ENCODE results near the gene ATP11B.
"Not testable (repeated sequence)": the region's sequence is repeated elsewhere in the genome, so short reads cannot be mapped to it uniquely, and the experiment has no call there.

ATP11B gene

DNA sequence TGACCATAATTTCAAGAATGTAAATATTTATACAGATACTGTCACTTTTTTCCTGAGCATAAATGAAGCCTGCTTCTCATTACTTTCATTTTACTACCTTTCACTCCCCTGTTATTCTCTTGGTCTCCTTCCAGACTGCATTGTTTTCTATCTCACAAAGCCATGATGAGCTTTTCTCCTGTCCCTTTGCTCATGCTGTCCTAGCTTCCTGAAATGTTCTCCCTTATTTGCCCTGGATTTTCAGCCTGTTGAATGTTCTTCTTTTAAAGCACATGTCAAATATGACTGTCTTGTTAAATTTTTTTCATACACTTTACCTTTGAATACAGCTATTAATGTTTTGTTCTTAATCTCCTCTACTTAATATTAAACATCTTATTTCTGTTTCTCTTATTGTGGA lies 31.7 kb downstream of the ATP11B start:
- DNase-seq (ENCODE audit: low read depth, low spot score) = no peak

DNA sequence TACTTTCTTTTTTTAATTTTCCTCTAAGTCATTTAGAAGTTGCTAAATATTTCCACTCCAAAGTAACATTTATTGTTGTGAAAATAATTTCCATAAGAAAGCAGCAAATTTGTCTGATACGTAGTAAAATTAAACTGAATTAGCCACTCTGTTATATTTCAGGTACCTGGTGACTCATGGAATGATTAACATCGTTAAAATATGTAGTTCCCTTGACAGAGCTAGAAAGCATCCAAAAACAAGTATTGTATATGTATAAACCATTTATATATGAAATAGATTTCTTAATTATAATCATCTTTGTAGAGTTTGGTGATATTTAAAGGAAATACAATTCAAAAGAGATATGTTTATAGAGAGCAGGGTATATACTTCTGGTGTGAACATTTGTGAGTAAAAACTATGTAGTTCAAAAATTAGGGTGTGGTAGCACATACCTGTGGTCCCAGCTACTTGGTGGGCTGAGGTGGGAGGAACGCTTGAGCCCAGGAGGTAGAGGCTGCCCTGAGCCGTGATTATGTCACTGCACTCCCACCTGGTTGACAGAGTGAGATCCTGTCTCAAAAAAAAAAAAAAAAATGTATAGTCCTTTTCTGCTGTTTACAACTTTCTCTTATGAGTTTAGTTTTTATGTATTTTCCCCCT lies 36.6 kb downstream of the ATP11B start:
- DNase-seq (ENCODE audit: low read depth, low spot score) = no peak

DNA sequence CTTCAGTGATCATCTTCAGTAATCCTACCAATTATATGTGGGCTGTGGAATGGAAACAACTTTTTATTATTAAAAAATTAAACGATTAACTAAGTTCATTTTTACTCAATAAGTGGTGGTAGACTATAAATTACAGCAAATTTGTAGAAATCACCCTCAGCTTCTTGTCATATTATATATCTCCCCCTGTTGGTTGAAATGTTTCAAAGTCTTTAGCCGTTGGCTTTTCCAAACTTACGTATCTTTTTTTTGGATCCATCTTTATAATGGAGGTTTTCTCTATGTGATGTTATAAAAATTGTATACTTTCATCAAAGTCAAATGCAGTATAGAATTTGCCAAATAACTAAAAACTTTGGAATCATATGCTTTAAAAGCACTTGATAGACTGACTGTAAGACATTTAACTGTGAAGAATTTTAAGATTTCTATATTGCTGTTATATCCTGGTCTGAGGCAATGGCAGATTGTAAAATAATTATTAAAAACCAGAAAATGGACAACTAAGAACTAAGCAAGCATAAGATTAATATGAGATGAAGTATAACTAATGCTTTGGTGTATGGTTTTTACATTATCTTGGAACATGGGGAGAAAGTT lies 44.7 kb downstream of the ATP11B start:
- no peak for DNase-seq (ENCODE audit: low read depth, low spot score)

DNA sequence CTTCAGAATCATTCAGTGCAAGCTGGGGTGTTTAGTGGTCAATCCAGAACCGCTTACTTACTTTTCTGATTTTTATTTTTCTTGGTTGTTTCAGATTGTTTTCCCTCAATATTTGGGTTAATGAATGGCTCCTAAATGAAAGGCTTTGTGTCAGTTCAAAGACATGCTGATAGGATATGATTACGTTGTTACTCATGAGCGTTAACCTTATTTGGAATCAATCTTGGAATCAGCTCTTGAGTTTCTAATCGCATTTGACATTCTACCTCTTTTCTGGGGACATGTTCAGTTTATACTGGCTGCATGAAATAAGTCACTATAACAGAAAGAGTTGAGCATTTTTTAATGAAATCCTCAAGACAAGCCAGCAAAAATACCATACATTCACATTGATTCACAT lies 50.2 kb downstream of the ATP11B start:
- no peak for DNase-seq (ENCODE audit: low read depth, low spot score)

DNA sequence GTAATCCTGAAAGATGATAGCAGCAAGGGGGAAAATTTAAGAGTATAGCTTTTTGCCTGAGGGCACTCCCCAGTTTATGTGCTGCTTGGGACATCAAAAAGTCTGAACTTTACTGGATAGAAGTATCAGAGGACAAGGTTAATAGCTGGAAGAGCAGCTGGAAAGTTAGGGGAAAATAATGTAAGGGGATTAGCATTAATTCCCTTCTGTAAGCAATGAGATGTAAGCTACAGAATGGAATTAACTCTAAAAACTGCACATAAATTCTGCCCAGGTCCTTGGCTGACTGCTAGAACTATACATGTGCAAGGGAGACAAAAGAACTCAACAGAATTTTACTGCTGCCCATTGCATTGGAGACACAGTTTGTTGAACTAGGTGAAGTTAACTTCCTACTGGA lies 55.6 kb downstream of the ATP11B start:
- DNase-seq (ENCODE audit: low read depth, low spot score) = no peak

DNA sequence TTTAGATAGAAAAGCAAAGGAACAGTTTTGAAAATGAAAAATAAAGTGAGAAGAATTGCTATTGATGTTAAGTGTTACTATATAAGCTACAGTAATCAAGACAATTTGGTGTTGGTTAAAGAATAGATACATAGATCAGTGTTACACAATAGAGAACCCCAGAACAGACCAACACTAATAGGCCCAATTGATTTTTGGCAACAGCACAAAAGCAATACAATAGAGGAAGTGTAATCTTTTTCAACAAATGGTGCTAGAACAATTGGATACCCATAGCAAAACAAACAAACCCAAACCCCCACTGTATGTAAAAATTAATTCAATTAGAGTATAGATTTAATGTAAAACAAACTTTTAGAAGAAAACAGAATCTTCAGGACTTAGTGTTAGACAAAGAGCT lies 61.8 kb downstream of the ATP11B start:
- DNase-seq (ENCODE audit: low read depth, low spot score) = no peak

DNA sequence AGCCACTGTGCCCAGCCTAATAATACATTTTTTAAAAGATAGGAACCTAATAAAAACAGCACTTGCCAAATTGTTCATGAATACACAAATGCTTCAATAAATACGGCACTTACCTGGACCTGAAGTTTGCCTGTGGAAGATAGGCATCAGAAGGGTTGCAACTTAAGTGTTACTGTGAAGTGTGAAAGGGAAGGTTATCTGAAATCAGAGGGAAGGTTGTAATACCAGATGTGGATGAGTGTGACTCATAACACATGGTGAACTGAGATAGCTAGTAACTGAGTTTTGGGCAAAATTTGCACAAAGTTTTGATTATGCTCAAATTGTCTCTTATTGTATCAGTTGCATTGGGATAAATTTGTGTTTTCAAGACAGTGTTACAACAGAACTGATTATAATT lies 68.0 kb downstream of the ATP11B start:
- no peak for DNase-seq (ENCODE audit: low read depth, low spot score)

DNA sequence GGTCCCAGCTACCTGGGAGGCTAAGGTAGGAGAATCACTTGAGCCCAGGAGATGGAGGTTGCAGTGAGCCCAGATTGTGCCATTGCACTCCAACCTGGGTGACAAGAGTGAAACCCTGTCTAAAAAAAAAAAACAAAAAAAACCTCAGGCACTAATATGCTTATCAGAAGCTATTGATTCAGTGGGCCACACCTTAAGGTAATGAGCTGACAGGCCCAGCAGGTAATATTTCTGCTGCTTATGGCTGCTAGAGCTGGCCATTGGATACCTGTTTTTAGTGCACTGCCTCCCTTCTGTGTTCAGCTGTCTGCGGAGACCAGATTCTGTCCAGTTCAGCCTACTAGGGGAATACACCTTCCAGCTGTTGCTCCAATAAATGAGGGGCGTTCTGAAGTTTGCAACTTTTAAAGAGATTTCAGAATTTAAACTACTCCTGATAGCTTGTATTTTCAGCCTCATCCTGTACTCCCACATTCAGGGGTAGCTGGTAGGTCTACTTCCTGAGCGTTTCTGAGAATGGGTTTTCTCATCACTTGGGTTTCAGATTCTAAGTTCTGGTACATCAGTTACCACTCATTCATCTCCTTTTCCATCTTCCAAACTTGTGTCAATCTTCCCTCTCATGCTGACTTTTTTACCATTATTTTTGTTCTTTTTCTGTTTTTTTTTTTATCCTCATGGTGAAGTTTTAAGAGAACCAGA lies 69.0 kb downstream of the ATP11B start:
- DNase-seq (ENCODE audit: low read depth, low spot score) = no peak

DNA sequence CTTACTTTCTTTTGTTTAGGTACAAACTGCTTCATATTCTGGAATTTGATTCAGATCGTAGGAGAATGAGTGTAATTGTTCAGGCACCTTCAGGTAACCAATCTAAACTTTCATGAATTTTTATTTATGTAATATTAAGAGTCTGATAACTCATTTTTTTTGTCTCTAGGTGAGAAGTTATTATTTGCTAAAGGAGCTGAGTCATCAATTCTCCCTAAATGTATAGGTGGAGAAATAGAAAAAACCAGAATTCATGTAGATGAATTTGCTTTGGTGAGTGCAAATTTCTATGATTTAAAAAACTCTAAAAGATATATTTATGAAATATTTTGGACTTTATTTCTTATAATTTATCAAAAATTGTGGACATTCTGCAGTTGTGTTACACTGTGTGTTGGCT lies 75.8 kb downstream of the ATP11B start:
- DNase-seq (ENCODE audit: low read depth, low spot score) = no peak

DNA sequence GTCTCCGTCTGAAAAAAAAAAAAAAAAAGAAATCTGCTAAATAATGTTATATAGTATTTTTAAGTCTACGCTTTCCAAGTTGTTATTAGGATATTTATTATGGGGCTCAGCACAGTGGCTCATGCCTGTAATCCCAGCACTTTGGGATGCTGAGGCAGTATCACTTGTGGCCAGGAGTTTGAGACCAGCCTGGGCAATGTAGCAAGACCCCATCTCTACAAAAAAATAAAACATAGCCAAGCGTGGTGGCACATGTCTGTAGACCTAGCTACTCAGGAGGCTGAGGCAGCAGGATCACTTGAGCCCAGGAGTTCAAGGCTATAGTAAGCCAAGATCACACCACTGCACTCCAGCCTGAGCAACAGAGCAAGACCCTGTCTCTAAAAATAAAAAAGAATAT lies 77.6 kb downstream of the ATP11B start:
- not testable (repeated sequence) for DNase-seq (ENCODE audit: low read depth, low spot score)

DNA sequence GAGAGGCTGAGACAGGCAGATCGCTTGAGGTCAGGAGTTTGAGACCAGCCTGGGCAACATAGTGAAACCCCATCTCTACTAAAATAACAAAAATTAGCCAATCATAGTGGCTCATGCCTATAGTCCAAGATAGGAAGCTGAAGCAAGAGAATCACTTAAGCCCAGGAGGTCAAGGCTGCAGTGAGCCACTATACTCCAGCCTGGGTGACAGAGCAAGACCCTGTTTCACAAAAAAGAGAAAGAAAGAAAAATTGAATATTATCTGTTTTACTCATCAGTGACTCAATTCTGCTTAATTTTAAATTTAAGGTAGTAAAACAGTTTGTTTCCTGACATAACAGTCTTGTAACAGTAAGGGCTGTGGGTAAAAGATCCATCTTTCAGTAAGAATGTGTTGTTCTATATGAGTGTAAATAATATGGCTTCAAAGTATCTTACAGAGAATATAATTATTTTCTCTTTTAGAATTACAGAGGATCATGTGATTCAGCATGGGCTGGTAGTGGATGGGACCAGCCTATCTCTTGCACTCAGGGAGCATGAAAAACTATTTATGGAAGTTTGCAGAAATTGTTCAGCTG lies 85.8 kb downstream of the ATP11B start:
- DNase-seq (ENCODE audit: low read depth, low spot score) = no peak

DNA sequence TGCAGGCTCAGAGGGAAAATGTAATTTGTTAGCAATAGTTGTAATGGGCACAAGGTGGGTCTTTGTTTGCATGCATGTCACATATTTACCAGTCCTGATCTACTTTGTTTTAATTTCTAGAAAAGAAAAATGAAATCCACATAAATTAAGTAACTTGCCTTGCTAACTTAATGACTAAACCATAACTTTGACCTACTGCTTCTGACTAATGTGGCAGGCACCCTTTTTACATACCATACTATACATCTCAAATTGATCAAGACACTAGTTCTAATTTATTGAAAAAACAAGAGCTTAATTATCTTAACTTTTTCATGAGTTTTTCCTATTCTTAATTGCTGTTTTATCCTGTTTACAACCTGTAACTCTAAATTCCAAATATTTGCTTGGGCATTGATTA lies 93.2 kb downstream of the ATP11B start:
- DNase-seq (ENCODE audit: low read depth, low spot score) = no peak

DNA sequence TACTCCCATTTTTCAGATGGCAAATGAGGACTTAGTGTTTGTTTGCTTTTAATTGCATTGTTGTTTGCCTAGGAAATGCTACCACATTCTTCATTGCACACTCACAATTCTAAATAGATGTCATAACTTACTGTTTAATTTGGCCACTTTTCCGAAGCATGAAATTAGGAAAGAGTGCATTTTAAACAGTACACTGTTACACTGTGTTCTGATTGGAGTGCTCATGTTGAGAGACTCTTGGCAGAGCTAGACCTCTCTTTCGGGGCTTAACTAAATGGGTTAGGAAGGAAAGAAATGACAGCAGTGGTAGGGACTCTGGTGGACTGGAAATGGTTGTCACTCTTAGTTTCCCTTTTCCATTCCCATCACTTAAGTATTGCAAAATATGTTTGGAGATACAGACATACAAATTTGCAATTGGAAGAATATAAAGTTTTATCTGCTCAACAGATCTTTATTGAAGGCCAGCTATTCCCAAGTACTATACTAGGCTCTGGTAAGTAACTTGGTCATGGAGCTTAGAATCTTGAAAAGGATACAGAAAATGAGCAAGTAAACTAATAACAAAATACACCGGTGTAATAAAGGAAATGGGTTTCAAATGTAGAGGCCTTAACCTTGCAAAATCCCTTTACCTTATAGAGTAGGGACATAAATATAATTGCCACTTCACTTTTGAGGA lies 96.8 kb downstream of the ATP11B start:
- DNase-seq (ENCODE audit: low read depth, low spot score) = no peak

DNA sequence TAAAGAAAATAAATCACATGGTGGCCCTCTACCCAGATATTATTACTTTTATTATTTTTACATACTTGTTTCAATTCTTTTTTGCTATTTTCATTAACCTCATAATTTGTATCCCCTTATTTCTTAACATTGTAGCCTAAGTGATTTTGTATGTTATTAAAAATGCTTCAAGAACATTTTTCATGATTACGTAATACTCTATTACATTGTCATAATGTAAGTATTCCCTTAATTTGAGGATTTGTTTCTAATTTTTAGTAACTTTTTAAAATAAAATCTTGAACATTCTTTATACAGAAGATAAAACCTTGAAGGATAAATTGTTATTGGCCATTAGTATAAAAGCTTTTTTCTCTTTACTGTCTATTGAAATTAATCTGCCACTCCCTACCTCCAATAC lies 98.1 kb downstream of the ATP11B start:
- no peak for DNase-seq (ENCODE audit: low read depth, low spot score)

DNA sequence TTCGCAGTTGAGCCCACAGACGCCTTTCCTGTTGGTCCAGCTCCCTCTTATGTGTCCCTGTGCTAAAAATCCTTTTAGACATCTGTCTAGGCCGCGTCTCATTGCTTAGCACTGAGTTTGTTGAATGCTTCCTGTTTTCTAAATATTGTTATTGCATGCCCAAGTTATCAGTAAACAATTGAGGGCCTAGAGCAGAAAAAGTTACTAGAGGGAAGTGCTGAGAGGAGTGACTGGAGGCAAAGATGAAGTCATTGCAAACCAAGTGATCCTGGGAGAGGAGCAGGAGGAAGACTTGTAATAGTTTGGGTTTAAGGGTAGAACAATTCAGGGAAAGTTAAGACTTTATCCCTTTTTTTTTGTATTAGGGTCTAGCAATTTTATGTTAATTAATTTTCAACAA lies 98.9 kb downstream of the ATP11B start:
- no peak for DNase-seq (ENCODE audit: low read depth, low spot score)

DNA sequence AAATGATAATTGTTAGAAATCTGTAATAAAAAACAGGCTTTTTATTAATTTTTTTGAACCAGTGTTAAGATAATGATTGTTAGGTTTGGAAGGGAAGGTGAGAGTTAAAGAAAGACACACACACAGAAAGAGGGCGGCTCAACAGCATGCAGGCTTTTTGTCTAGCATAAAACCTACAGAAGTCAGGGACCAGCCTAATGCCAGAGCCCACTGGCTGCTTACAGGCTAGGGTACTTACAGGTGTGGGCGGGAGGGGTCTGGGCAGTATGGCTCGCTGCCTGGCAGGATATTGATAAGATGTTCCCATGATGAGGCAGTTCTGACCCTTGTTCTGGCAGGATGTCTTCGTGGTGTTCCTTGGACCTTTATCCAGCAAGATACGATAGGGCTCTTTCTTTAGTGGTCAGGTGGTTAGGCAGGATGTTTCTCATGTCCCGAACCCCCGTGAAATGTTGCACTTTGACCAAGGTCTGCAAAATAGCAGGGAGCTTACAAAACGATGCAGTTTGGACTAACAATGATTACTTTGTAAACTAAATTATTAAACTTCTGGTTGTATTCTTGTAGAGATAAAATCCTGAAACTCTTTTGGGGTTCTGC lies 102.3 kb downstream of the ATP11B start:
- no peak for DNase-seq (ENCODE audit: low read depth, low spot score)

DNA sequence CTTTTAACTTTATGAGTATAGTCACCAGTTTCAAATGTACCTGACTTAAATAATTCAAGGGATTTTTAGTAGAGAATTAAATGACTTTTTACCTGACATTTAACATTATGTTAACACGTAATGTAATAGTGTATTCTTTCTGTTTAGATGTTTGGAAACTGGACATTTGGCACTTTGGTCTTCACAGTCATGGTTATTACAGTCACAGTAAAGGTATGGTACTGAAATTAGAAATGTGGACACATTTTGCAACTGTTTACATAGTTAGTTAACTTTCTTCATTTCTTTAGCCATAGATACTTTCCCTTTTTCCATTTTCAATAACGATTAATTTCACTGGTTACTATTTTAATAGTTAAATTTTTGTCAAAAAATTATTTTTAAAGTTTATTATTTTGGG lies 103.2 kb downstream of the ATP11B start:
- DNase-seq (ENCODE audit: low read depth, low spot score) = no peak

DNA sequence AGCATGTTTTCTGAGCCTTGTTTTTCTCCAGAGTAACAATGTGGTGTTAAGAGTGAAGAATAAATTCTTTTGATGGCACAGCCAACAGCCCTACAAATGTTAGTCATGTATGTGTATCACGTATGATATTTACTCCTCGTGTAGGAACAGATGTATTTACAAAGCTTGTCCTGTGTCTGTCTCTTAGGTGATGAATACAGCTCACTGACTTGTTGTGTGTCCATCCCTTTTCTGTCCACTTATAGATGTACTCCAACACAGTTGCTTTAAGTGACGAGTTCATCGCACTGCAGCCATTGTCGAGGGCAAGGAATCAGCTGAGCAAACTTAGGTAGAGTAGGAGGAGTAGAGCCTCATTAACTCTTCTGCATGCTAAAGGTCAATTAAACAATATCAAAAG lies 108.9 kb downstream of the ATP11B start:
- DNase-seq (ENCODE audit: low read depth, low spot score) = no peak

DNA sequence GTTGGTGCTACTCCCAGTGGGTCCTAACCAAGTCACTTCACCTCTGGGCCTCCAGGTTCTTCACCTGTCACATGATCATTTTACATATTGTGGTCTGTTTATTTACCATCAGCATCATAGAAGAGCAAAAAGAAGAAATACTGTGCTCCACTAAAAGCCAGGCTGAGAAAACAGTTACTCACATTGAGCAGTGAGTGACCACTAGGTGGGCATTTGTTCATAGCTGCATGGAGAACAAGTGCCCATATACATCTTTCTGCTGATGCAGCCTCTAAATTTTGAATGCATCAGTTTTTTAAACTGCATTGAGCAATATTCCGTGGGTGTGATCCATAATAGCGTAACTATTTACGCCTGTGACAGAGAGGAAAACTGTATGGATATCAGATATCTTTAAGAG lies 110.9 kb downstream of the ATP11B start:
- no peak for DNase-seq (ENCODE audit: low read depth, low spot score)

DNA sequence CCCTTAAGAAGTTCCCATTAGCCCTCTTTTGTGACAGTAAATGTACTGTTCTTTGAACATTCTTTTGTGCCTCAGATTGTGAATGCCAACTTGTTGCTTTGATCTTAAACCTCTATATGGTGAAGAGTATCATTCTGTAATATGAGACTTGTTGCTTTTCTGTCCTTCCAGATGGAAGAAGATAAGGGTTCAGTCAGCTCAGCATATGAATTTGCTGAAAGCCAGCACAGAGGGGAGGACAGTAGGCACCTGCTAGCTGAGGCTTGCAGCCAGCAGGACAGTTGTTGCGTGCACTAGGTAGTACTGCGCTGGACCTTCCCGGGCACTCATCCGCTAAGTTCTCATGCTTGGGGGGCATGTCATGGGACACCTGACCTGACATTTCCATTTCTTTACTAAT lies 112.3 kb downstream of the ATP11B start:
- no peak for DNase-seq (ENCODE audit: low read depth, low spot score)

DNA sequence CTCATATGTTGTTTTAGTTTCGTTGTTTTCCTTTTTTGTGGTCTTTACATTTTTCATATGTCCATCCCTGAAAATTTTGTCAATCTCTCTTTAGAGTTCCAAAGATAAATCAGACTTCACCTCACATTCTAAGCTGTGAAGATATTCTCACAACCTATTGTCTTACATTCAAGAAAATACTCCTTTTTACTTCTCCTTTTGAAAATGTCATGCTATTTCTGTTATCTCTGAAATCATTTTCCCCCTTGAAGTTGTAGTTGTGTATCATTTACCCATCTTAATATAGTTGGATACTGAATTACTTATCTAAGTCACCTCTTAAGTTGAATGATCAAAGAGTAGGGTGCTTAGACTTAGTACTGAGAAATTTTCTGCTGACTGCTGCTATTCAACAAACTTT lies 112.7 kb downstream of the ATP11B start:
- DNase-seq (ENCODE audit: low read depth, low spot score) = no peak

DNA sequence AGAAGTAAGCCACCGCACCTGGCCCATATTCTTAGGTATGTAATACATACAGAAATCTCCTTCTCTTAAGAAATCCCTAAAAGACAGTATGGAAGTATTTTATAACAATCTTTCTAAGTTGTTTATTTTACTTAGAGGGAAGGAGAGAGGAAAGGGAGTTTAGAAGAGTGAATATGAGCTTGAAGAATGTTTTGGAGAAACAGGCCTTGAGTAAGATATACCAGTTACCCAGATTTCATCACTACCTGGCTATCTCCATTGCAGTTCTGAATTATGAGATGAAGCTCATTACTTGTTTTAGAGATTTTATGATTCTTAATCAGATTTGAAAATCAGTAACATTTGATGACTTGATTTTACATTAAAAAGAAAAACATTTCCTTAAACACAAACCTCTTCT lies 115.2 kb downstream of the ATP11B start:
- no peak for DNase-seq (ENCODE audit: low read depth, low spot score)
